COLO668 (cell line): ENCODE data around the gene RANBP17.
"Not testable (repeated sequence)": the region's sequence is repeated elsewhere in the genome, so short reads cannot be mapped to it uniquely, and the experiment has no call there.

Source experiments
- DNase-seq: peaks from one replicate; lab custom pipeline; 2025; ENCODE audit not compliant: unreplicated experiment; lab: John Stamatoyannopoulos, UW

RANBP17 gene

DNA sequence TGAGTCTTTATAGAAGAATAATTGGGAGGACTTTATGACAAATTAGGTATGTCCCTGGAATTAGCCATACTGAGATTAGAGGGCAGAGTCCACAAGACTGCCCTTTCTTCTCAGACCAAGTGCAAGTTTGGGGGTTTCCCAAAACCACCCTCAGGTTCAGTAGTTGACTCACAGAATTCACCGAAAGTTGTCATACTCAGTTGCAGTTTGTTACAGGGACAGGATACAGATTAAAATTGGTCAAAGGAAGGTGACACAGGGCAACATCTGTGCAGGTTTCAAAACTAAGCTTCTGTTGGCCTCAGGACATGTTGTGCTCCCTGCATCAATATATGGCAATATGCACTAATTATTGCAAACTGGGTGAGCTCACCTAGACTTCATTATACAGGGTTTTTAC is 3.8 kb downstream of the RANBP17 start:
- no peak for DNase-seq

GRCh38 chr5:170867825-170868224 is 6.0 kb downstream of the RANBP17 start:
- no peak for DNase-seq

DNA sequence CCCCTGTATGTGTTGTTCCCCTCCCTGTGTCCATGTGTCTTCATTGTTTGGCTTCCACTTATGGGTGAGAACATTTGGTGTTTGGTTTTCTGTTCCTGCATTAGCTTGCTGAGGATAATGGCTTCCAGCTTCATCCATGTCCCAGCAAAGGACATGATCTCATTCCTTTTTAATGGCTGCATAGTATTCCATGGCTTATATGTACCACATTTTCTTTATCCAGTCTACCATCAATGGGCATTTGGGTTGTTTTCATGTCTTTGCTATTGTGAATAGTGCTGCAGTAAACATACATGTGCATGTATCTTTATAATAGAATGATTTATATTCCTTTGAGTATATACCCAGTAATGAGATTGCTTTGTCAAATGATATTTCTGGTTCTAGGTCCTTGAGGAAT is 8.6 kb downstream of the RANBP17 start:
- not testable (repeated sequence) for DNase-seq

DNA sequence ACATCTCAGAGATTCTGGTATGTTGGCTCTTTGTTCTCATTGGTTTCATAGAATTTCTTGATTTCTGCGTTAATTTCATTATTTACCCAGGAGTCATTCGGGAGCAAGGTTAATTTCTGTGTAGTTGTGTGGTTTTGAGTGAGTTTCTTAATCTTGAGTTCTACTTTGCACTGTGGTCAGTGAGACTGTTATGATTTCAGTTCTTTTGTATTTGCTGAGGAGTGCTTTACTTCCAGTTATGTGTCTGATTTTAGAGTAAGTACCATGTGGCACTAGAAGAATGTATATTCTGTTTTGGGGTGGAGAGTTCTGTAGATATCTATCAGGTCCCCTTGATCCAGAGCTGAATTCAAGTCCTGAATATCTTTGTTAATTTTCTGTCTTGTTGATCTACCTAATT is 12.2 kb downstream of the RANBP17 start:
- DNase-seq = no peak

DNA sequence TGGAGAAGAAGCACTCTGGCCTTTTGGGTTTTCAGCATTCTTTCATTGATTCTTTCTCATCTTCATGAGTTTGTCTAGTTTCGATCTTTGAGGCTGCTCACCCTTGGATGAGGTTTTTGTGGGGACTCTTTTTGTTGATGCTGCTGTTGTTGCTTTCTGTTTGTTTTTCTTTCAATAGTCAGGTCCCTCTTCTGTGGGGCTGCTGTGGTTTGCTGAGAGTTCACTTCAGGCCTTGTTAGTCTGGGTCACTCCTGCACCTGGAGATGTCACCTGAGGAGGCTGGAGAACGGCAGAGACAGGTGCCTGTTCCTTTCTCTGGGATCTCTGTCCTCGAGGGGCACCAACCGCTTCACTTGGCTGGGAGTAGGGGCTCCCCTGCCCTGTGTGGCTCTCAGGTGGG is 14.0 kb downstream of the RANBP17 start:
- no peak for DNase-seq

DNA sequence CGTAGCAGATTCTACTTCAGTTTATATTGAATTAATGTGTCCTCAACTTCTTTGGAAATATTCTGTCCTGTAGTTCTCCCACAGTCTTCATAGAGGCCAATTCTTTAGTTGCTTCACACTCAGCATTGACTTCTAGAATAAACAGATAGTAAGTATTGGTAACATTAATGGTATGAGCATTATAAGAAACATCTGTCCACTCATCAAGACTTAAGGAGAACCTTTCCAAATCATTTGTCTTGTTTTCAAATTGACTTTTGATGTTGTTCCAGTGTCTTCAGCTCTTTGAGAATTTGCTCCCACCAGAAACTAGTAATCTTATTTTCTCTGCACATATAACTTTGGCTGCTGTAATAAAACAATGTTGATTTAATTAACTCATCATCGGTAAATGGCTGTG is 18.3 kb downstream of the RANBP17 start:
- no peak for DNase-seq

DNA sequence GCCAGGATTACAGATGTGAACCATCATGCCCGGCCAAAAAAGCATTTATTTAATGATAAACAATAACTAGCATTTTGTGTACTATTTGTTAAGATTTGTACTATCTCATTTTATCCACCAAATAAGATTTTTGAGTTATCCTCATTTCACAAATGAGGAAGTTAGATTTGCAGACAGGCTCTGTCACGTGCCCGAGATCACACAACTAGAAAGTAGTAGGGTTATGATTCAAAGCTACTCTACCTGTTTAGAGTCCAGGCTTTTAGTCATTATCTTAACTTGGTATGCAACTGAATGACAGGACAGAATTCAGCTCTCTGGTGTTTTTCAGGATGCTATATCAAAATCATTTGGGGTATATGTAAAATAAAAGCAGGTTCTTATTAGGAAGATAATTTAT is 20.5 kb downstream of the RANBP17 start:
- DNase-seq = no peak

DNA sequence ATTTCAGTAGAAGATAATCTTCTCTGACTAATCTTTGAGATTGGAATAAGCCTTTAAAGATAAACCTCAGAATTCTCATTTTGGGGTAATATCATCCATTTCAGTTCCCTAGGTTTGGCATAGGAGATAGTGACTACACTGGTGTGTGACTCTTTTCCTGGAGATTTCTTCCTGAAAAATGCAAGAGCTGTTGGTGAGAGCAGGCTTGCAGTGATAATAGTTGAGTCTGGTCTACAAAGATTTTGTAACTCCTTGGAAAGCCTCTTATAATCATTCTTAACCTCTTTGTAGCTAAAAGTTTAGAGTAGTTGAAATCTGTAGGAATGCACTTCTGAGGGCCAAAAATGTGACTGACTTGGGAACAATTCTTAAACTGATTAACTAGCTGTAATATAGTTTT is 23.4 kb downstream of the RANBP17 start:
- no peak for DNase-seq

GRCh38 chr5:170885809-170886208 is 24.0 kb downstream of the RANBP17 start:
- DNase-seq = no peak

DNA sequence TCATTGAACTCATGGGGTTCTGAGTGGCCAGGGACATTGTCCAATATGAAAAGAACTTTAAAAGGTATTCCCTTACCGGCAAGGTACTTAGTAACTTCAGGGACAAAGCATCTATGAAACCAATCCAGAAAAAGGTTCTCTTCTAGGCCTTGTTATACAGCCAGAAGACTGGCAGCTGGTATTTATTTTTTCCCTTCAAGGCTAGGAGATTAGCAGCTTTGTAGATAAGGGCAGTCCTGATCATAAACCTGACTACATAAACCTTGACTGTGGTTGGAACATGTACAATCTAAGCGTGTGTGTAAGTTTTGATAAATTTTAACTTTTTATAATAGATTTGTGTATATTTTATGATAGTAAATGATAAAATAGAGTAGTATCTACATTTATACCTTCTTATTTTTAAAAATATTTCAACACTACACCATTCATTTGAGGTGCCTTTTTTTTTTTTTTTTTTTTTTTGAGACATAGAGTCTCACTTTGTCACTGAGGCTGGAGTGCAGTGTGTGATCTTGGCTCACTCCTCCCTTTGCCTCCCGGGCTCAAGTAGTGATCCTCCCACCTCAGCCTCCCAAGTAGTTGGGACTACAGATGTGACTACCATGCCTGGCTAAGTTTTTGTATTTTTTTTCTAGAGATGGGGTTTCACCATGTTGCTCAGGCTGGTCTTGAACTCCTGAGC is 24.5 kb downstream of the RANBP17 start:
- no peak for DNase-seq

DNA sequence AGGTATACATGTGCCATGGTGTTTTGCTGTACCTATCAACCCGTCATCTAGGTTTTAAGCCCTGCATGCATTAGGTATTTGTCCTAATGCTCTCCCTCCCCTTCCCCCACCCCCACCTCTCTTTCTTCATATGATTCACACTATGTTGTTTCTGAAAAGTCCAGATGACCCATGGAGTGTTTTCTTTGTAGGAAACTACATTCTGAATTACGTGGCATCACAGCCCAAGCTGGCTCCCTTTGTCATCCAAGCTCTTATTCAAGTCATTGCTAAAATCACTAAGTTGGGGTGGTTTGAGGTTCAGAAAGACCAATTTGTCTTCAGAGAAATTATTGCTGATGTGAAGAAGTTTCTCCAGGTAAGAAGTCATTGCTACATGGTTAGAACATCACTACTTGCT is 30.4 kb downstream of the RANBP17 start:
- DNase-seq = no peak

GRCh38 chr5:170894665-170895064 is 32.8 kb downstream of the RANBP17 start:
- no peak for DNase-seq

DNA sequence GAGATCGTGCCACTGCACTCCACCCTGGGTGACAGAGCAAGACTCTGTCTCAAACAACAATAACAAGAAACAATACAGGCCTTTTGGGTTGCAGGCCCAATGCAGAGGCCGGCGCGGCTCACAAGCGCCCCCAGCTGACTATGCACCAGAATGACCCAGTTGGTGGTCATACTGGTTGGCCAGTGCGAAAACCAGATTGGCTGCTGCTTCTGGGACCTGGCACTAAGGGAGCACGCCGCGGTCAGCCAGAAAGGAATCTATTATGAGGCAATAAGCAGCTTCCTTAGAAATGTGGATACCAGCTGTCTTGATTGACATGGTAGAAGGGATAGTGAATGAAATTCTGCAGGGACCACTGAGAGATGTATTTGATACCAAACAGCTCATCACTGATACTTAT is 35.0 kb downstream of the RANBP17 start:
- no peak for DNase-seq

- DNase-seq = no peak
Measured at GRCh38 chr5:170903075-170903474, 41.3 kb downstream of the RANBP17 start.

GRCh38 chr5:170907758-170908157 is 45.9 kb downstream of the RANBP17 start:
- DNase-seq = no peak

DNA sequence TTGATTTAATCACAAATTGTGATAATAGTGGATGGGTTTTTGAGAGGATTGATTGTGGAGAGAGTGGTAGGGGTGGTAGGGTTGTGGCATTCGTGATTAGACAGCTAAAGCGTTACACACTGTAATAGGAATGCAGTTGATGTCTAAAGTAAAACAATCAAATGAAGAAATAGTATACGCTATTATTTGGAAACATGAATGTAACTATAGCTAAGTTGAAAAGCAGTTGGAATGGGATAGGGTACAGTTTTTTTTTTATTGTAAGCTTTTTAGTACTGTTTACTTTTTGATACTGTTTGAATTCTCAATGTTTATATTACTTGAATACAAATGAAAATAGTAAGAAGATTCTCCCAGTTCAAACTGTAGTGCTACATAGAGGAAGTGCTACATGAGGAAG is 51.8 kb downstream of the RANBP17 start:
- DNase-seq = no peak

GRCh38 chr5:170917113-170917512 is 55.3 kb downstream of the RANBP17 start:
- DNase-seq = no peak

DNA sequence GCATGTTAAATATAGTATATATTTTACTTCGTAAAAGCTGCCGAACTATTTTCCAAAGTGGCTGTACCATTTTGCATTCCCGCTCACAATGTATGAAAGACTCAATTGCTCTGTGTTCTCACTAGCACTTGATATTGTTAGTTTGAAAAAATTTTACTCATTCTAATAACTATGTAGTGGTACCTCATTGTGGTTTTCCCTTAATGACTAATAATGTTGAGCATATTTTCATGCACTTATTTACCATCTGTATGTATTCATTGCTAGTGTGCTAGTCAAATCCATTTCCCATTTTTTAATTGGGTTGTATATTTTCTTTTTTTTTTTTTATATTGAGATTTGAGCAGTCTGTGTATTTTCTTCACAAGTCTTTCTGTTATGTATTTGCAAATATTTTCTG is 58.4 kb downstream of the RANBP17 start:
- DNase-seq = no peak

- DNase-seq = not testable (repeated sequence)
Measured at GRCh38 chr5:170922331-170922730, 60.5 kb downstream of the RANBP17 start.

GRCh38 chr5:170923910-170924620 is 62.2 kb downstream of the RANBP17 start:
- DNase-seq = no peak

GRCh38 chr5:170935534-170936218 is 73.9 kb downstream of the RANBP17 start:
- DNase-seq = not testable (repeated sequence)

GRCh38 chr5:170937072-170937471 is 75.3 kb downstream of the RANBP17 start:
- no peak for DNase-seq
